Loucy (cell line): Measurements from ENCODE around the gene ARHGAP10.

ENCODE experiments used
- EZH2phosphoT487 ChIP-seq: fragments of 200-600 bp; IDR thresholded peaks from 2 replicates; pipeline ENCODE4 v1.6.1; 2018; ENCODE audit warnings: antibody characterized with exemption, mild to moderate bottlenecking, moderate library complexity, borderline replicate concordance
- TF ChIP-seq, protein P1 (sequence below): fragments of 200-600 bp; sonication (generic); conservative IDR thresholded peaks from 2 replicates; pipeline ENCODE4 v1.5.1; 2014; ENCODE audit warnings: mild to moderate bottlenecking, antibody characterized with exemption, low read length

DNA sequence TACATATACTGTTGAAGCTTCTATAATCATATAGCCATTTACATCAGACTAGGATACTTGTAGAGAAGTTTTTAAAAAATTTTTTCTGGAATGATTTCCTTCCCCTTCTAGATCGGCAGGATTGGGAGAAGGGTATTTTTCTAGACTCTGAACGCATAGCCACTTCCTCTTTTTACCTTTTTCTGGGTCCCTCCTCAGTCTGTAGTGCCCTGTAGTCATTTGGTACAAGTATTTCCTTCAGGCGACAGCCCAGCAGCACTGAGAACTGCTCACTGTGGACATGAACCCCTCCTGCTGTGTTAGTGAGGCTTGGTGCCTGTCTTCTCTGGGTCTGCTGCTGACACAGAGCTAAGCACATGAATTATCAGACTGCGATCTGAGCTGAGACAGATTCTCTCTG lies 255.4 kb downstream of the ARHGAP10 start:
- TF ChIP-seq, protein P1, sequence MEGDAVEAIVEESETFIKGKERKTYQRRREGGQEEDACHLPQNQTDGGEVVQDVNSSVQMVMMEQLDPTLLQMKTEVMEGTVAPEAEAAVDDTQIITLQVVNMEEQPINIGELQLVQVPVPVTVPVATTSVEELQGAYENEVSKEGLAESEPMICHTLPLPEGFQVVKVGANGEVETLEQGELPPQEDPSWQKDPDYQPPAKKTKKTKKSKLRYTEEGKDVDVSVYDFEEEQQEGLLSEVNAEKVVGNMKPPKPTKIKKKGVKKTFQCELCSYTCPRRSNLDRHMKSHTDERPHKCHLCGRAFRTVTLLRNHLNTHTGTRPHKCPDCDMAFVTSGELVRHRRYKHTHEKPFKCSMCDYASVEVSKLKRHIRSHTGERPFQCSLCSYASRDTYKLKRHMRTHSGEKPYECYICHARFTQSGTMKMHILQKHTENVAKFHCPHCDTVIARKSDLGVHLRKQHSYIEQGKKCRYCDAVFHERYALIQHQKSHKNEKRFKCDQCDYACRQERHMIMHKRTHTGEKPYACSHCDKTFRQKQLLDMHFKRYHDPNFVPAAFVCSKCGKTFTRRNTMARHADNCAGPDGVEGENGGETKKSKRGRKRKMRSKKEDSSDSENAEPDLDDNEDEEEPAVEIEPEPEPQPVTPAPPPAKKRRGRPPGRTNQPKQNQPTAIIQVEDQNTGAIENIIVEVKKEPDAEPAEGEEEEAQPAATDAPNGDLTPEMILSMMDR = no peak
- no peak for TF ChIP-seq EZH2phosphoT487
